Midbrain (tissue), 1 donor: ENCODE data around the gene FXN.
A peak's percentile ranks its signal among the peaks of the same experiment; 100 is the strongest.
"Not testable (repeated sequence)": the region's sequence is repeated elsewhere in the genome, so short reads cannot be mapped to it uniquely, and the experiment has no call there.

Experiments
- DNase-seq: peaks from one replicate; lab custom pipeline; 2025; lab: John Stamatoyannopoulos, UW

Gene FXN

GRCh38 chr9:69103348-69103996 lies 67.9 kb downstream of the FXN start:
- not testable (repeated sequence) for DNase-seq

- DNase-seq = no peak
Measured at GRCh38 chr9:69104830-69105527, 69.4 kb downstream of the FXN start.

GRCh38 chr9:69107771-69108170 lies 72.2 kb downstream of the FXN start:
- no peak for DNase-seq

- not testable (repeated sequence) for DNase-seq
Measured at GRCh38 chr9:69108706-69109105, 73.2 kb downstream of the FXN start.

- DNase-seq = no peak
Measured at GRCh38 chr9:69109152-69109551, 73.6 kb downstream of the FXN start.

GRCh38 chr9:69112646-69113045 lies 77.1 kb downstream of the FXN start:
- DNase-seq = not testable (repeated sequence)

- no peak for DNase-seq
Measured at GRCh38 chr9:69115621-69116020, 80.1 kb downstream of the FXN start.

GRCh38 chr9:69118656-69119055 lies 83.1 kb downstream of the FXN start:
- DNase-seq = no peak

- no peak for DNase-seq
Measured at GRCh38 chr9:69120380-69121154, 85.0 kb downstream of the FXN start.

- DNase-seq = peak; percentile 24
Measured at GRCh38 chr9:69121155-69122081, 85.9 kb downstream of the FXN start.

GRCh38 chr9:69122082-69122548 lies 86.6 kb downstream of the FXN start:
- DNase-seq = peak; percentile 61

- no peak for DNase-seq
Measured at GRCh38 chr9:69122549-69123141, 87.1 kb downstream of the FXN start.

- no peak for DNase-seq
Measured at GRCh38 chr9:69130456-69131441, 95.2 kb downstream of the FXN start.

- DNase-seq = no peak
Measured at GRCh38 chr9:69131682-69132081, 96.1 kb downstream of the FXN start.

- no peak for DNase-seq
Measured at GRCh38 chr9:69132361-69132760, 96.8 kb downstream of the FXN start.

GRCh38 chr9:69134412-69134811 lies 98.9 kb downstream of the FXN start:
- DNase-seq = no peak

GRCh38 chr9:69136185-69136584 lies 100.6 kb downstream of the FXN start:
- no peak for DNase-seq

- no peak for DNase-seq
Measured at GRCh38 chr9:69136779-69137178, 101.2 kb downstream of the FXN start.

GRCh38 chr9:69137311-69137710 lies 101.8 kb downstream of the FXN start:
- DNase-seq = no peak

GRCh38 chr9:69139596-69139995 lies 104.0 kb downstream of the FXN start:
- DNase-seq = no peak
